A375 (cell line): ENCODE results near the gene CD248. TPM values are rescaled to one million over a fixed set of nuclear protein-coding genes. Genes with fewer than 3 reads are reported as not detected.

ENCODE experiments used
- total RNA-seq: library from RNA; depleted of rRNA; stranded (reverse); fragments of >200 nt; shearing (Covaris generic); gene quantifications from 2 replicates; pipeline ENCODE4 v1.2.3, GENCODE V29; 2014; rRNA removed

CD248 gene, protein sequence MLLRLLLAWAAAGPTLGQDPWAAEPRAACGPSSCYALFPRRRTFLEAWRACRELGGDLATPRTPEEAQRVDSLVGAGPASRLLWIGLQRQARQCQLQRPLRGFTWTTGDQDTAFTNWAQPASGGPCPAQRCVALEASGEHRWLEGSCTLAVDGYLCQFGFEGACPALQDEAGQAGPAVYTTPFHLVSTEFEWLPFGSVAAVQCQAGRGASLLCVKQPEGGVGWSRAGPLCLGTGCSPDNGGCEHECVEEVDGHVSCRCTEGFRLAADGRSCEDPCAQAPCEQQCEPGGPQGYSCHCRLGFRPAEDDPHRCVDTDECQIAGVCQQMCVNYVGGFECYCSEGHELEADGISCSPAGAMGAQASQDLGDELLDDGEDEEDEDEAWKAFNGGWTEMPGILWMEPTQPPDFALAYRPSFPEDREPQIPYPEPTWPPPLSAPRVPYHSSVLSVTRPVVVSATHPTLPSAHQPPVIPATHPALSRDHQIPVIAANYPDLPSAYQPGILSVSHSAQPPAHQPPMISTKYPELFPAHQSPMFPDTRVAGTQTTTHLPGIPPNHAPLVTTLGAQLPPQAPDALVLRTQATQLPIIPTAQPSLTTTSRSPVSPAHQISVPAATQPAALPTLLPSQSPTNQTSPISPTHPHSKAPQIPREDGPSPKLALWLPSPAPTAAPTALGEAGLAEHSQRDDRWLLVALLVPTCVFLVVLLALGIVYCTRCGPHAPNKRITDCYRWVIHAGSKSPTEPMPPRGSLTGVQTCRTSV
- total RNA-seq: not detected in 2 replicates

DNA sequence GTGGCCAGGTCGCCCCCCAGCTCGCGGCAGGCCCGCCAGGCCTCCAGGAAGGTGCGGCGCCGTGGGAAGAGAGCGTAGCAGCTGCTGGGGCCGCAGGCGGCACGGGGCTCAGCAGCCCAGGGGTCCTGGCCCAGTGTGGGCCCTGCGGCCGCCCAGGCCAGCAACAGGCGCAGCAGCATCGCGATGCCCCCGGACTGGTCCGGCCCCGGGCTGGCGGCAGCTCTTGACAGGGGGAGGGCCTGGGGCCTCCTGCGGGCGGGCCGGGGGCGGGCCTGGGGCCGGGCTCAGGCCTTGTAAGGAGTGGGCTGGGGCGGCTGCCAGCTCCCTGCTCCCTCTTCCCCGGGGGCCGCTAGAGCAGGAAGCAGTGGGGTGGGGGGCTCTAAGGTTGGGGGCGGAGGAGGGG lies at the start of gene CD248:
TSS of gene CD248 (minus strand) at position 196 of the 403 bp plus-strand sequence. CDS start at position 179, 17 bp downstream.

DNA sequence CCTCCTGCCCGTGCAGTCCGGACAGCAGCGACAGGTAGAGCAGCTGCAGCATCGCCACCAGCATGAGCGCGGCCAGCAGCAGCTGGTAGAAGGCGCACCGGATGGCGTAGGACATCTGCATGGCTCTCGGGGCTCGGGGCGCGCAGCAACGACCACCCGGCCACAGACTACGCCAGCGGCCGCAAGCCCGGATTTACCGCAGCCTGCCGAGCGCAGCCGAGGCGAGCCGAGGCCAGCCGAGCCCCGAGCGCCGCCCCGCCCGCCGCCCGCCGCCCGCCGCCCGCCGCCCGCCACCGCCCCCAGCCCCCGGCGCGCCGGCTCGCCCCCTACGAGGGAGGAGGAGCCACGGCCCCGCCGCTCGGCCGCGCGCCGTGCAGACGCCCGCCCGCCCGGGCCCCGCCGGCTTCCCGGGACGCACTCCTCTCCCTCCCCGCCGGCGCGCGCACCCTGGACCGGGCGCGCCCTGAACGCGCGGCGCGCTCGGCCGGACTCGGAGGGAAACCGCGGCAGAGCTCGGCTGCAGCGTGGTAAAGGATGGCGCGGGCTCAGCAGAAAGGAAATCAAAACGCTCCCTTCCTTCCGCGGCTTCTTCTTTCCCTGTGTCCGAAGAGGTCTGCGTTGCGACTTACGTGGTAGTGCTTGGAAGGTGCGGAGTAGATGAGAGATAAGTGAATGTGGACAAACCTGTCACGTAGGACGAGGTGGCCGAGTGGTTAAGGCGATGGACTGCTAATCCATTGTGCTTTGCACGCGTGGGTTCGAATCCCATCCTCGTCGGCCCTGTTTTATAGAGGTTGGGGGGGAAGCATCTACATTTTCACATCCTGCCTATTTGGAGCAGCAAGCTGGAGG lies 30.8 kb upstream of the CD248 start, which contains the start of gene B4GAT1:
TSS of gene B4GAT1 (minus strand) at position 205 of the 852 bp plus-strand sequence. CDS start at position 121, 84 bp downstream.

DNA sequence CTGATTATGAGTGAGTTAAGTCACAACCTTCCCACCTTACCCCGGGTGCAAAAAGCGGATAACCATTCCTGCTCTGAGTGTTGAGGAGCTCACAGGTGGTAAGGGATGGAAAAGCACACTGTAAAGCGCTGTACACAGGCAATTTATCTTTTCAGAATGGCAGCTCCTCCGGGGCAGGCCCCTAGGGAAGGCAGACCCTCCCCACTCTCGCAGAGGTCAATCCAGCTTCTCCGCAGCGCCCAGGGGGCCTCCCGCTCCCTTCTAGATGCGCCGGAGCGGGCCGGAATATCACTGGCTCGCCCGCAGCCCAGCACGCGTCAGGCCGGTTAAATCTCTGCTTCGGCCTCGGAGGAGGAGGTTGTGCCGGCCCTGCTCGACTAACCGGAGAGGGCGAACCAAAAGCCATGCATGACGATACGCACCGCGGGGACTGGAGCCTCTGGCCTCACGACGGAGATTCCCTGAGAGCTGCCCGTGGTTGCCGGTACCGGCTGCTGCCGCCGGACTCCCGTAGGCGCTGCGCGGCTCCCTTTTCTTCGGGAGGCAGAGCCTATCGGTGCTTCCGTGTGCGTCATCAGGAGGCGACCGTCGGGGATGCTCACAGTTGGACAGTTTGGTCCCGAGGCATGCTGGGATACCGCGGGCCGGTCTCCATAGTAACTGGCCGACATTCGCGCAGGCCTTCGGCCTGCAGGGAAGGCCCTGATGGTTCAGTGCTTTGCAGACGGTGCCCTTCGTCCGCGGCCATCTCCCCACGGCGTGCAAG lies 27.9 kb upstream of the CD248 start, which contains the start of gene BRMS1:
TSS of gene BRMS1 (minus strand) at position 555 of the 766 bp plus-strand sequence. CDS start 2,870 bp downstream, outside the sequence.

DNA sequence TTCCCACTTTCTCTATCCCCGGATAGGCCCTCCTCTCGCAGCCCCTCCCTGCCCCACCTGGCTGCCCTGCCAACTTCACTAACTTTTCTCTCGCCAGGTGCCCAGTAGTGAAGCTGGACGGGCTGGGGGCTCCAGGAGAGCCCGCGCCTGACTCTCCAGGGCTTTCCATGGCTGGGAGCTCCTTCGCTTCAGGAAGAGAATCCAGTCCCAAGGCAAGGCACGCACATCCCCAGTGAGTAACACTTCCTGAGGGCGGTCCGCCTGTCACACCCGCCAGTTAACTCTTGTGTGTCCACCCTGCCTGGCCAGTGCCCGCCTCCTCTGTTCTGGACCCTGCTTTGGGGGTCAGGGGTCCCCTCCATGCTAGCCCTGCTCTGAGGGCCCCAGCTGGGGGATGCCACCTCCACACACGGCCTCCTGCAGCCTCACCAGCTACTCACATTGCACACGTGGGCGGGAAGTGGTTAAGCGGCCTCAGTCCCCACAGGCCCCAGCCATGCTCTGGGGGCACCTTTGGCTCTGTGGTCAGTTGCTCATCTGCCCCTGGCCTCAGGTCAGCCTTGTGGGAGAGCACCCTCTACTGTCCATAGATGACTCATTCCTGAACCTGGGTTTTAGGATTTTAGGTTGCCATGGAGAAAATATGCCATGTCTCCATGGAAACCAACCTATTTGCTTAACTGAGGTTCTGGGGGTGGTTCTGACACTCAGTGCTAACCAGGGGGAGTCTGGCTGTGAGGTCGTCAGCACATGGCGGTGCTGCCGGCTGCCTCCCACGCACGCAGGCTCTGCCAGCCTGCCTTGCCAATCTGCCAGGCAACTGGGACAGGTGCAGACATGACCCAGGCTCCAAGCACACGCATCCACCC lies 19.6 kb upstream of the CD248 start, which contains the start of gene RIN1:
TSS of gene RIN1 (minus strand) at position 201 of the 869 bp plus-strand sequence. CDS start at position 169, 32 bp downstream.

DNA sequence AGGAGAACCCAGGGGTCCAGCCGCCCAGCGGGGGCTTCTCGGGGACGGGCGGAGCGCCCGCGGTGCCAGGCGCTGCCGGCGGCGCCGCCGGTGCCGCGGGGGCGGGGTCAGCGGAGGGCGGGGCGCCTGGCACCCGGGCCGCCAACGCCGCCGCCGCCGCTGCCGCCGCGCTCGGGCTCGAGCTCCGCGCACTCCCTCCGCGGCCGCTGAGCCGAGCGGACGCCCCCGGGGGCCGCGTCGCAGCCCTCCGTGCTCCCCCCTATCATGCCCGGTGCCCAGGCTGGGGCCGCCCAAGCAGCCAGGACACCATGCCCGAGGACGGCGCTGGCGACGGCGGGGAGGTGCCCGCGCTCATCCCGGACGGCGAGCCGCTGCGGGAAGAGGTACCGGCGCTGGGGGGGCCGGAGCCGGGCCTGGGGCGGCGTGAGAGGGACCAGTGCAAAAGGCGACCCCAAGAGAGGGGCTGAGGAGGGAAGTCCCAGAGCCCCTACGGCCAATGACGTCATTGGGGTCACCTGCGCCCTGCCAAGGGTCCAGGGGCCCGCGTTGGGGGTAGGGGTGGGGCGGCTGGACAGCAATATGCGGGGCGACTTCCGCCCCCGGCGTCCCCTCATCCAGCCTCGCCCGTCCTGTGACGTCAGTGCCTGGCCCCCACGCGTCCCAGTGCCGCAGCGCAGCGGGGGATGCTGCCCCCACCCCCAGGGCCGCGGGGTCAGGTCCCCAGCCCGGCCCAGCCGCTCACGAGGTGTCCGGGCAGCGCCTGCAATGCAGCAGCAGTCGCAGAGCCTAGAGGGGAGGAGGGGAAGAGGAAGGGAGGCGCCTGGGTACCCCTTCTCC lies 24.9 kb downstream of the CD248 start, which contains the start of gene TMEM151A:
TSS of gene TMEM151A (plus strand) at position 189 of the 837 bp plus-strand sequence. CDS start at position 309, 120 bp downstream.

DNA sequence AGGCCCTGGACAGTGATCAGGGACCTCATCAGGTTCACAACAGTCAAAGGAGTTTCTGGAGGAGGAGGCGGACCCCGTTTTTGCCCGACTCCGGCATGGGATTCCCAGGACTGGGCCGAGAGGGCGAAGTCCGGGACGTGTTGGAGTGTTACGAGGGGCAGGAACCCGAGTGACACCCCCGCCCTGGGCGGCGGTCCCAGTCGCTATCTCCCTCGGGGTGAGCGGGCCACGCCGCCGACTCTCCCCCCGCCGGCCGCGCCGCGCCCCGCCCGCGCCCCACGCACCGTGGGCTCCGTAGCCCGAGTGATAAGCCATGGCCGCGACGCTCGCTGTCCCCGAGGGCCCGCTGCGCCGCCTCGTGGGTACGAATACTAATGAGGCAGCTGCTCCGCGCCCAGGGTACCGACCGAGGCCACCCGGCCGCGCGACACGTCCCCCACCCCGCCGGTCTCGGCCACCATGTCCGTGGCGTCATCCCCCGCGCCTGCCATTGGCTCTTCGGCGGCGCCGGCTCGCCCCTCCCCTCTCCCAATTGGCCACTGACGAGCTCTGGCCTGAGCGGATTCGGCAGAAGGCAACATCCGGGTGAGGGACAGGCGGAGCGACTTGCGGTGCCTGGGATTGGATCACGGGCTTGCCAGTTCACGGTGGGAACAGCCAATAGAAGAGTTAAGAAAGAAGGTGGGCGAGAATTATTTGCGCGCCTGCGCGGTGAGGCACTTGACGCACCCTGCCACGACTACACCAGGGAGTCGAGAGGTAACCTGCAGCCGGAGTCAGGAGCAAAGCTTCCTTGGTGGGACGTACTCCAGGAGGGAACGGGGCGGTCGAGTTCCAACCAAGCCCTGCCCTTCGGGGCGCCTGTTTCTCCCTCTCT lies 27.9 kb downstream of the CD248 start, which contains the start of gene YIF1A:
TSS of gene YIF1A (minus strand) at position 473 of the 877 bp plus-strand sequence. CDS start at position 315, 158 bp downstream.

DNA sequence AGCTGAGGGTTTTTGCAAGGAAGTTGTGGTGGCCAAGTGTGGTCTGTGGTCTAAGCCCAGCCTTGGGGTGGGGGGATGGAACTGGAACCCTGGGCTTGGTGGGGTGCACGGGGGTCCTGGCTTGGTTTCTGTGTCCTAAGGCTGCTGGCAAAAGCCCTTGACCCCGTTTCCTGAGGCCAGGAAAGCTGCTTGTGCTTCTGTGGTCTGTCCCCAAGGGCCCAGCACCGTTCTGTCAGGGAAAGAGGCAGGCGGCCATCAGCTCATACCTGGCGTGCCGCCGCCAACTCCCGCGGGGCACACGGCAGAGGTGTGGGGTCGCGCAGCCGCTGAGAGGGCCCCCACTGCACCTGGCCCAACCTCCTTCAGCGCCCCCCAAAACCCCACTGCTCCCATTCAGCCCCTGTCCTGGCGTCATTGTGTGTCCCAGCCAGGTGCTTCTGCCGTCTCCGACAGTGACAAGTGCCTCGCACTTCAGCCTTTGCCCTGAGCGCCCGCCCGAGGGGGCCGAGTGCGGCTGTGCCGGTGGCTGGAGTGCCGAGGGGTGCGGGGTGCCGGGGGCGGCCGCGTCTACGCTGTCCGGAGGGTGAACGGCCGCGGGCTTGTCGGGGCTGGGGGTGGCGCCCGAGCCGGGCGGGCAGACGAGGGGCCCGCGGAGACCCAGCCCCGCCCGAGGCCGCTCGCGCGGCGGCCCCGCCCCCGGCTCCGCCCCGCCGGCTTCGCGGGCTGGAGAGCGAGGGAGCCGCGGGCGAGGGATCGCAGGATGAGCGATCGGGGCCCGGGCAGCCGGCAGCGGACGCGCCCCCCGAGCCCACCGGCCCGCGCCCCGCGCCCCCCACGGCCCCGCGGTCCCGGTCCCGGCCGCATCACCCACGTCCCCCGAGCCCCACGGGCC lies 39.1 kb downstream of the CD248 start, which contains the start of gene CNIH2:
TSS of gene CNIH2 (plus strand) at position 705 of the 892 bp plus-strand sequence. CDS start 282 bp downstream, outside the sequence.

DNA sequence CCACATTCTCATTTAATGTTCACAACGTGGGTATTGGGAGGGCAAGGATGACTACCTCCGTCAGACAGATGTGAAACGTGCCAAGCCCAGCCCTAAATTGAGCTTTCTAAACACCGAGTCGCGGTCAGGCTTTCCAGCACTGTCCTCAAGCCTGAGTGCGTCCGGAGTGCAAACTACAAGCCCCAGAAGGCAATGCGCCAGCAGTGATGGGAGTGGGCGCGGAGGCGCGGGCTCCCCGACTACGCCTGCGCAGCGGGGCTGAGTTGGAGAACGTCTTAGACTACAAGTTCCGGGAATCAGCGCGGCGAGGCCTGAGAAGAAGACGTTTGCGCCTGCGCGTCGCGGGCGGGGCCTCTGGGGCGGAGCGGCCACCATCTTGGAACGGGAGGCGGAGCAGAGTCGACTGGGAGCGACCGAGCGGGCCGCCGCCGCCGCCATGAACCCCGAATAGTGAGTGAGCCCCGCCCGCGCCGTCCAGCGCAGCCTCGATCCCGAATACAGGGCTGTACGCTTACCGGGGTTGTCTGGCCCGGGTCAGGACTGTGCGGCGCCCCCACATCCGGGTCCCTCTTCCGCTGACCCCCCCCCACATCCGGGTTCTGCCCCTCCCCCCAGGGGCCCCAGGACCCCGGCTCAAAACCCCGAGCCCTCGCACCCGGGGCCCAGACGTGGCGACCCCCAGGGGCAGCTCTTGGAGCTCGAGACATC lies 48.4 kb downstream of the CD248 start, which contains the start of gene RAB1B:
TSS of gene RAB1B (plus strand) at position 396 of the 708 bp plus-strand sequence. CDS start at position 437, 41 bp downstream.

Other genes starting within 250 kb of the CD248 start
- 14.2 and 15.2 TPM in 2 replicates for gene PACS1, start 246.8 kb downstream of the CD248 start, total RNA-seq
- 23.0 and 24.2 TPM in 2 replicates for gene KLC2, start 59.3 kb downstream of the CD248 start, total RNA-seq
- 158 and 177 TPM in 2 replicates for gene RAB1B, start 48.4 kb downstream of the CD248 start, total RNA-seq
- 8.3 and 12.4 TPM in 2 replicates for gene CNIH2, start 38.9 kb downstream of the CD248 start, total RNA-seq
- 105 and 132 TPM in 2 replicates for gene YIF1A, start 27.9 kb downstream of the CD248 start, total RNA-seq
- 0.08 TPM in 1 of 2 replicates, not detected in the other for gene TMEM151A, start 25.1 kb downstream of the CD248 start, total RNA-seq
- gene RIN1, start 19.4 kb upstream of the CD248 start, total RNA-seq: 43.6 and 47.2 TPM in 2 replicates
- 67.3 and 77.0 TPM in 2 replicates for gene BRMS1, start 28.1 kb upstream of the CD248 start, total RNA-seq
- 24.9 and 28.6 TPM in 2 replicates for gene B4GAT1, start 30.6 kb upstream of the CD248 start, total RNA-seq
- 4.5 and 6.0 TPM in 2 replicates for gene SLC29A2, start 54.7 kb upstream of the CD248 start, total RNA-seq
- gene NPAS4, start 104.0 kb upstream of the CD248 start, total RNA-seq: not detected in 2 replicates
- 109 and 113 TPM in 2 replicates for gene MRPL11, start 121.8 kb upstream of the CD248 start, total RNA-seq
- 12.8 and 15.4 TPM in 2 replicates for gene PELI3, start 149.9 kb upstream of the CD248 start, total RNA-seq
- gene DPP3, start 163.4 kb upstream of the CD248 start, total RNA-seq: 71.8 and 82.1 TPM in 2 replicates
- 22.4 and 28.0 TPM in 2 replicates for gene BBS1, start 193.6 kb upstream of the CD248 start, total RNA-seq
- gene ZDHHC24, start 229.0 kb upstream of the CD248 start, total RNA-seq: 16.7 and 17.1 TPM in 2 replicates
- gene ACTN3, start 229.9 kb upstream of the CD248 start, total RNA-seq: not detected in 2 replicates